Calu3 (cell line): ENCODE data around the gene TSPOAP1. TPM values are rescaled to one million over a fixed set of nuclear protein-coding genes. Genes with fewer than 3 reads are reported as not detected.

ENCODE experiments used
- BruUV-seq: library from RNA; stranded (reverse); fragments of 400-500 nt; replicated peaks from 2 replicates; lab custom pipeline; 2021; lab: Mats Ljungman, UMichigan
- CTCF ChIA-PET: fragments of 300-600 bp; sonication (Branson Sonifier 250); formaldehyde crosslinking; loops from one replicate; lab custom pipeline; 2022; ENCODE audit warnings: antibody characterized with exemption; lab: Charles Lee
- DNase-seq: peaks from one replicate; pipeline ENCODE4 v3.0.0; 2022
- H3K27ac Mint-ChIP-seq: one replicate; pipeline ENCODE4 v1.8.0; 2022; ENCODE audit warnings: mixed read lengths; ENCODE audit not compliant: unreplicated experiment
- H3K27me3 Mint-ChIP-seq: one replicate; pipeline ENCODE4 v1.8.0; 2022; ENCODE audit warnings: mixed read lengths; ENCODE audit not compliant: unreplicated experiment
- H3K36me3 Mint-ChIP-seq: one replicate; pipeline ENCODE4 v1.8.0; 2022; ENCODE audit warnings: mild to moderate bottlenecking, moderate library complexity, mixed read lengths; ENCODE audit not compliant: insufficient read depth, unreplicated experiment
- H3K4me1 Mint-ChIP-seq: one replicate; pipeline ENCODE4 v1.8.0; 2022; ENCODE audit warnings: mild to moderate bottlenecking, low read depth, mixed read lengths; ENCODE audit not compliant: unreplicated experiment
- H3K4me3 Mint-ChIP-seq: one replicate; pipeline ENCODE4 v1.8.0; 2022; ENCODE audit warnings: mild to moderate bottlenecking, low read depth, moderate library complexity, mixed read lengths; ENCODE audit not compliant: unreplicated experiment
- H3K9me3 Mint-ChIP-seq: one replicate; pipeline ENCODE4 v1.8.0; 2022; ENCODE audit warnings: low read depth, mixed read lengths; ENCODE audit not compliant: unreplicated experiment
- intact Hi-C: fragments of 100-400 bp; cut with micrococcal nuclease; formaldehyde crosslinking; loops from one replicate; pipeline ENCODE4 v1.10.0; 2022; ENCODE audit not compliant: unreplicated experiment
- total RNA-seq: library from RNA; stranded (reverse); gene quantifications from 2 replicates; pipeline ENCODE4 v1.2.3, GENCODE V29; 2022
- TF ChIP-seq, protein P1 (sequence below): fragments of 200-600 bp; IDR thresholded peaks from one replicate; pipeline ENCODE4 v1.8.0; 2022; ENCODE audit warnings: antibody characterized with exemption; ENCODE audit not compliant: unreplicated experiment

TSPOAP1 gene
- total RNA-seq, 1 experiment from 2014 or later, result not detected

GRCh38 chr17:58371300-58371950, 42.8 kb upstream of the TSPOAP1 start:
- BruUV-seq, result no TSS peak
- Mint-ChIP-seq H3K36me3 (no peaks in the 10 kb centered on the region), H3K4me3 (no peak overlapping the region), H3K4me1 (peaks cover 18% of the 10 kb centered on the region), H3K27ac (no peak overlapping the region), H3K27me3 (no peaks in the 10 kb centered on the region), H3K9me3 (no peaks in the 10 kb centered on the region)
- intact Hi-C loops, result no loop called here
- DNase-seq, result no peak
- TF ChIP-seq, protein P1, sequence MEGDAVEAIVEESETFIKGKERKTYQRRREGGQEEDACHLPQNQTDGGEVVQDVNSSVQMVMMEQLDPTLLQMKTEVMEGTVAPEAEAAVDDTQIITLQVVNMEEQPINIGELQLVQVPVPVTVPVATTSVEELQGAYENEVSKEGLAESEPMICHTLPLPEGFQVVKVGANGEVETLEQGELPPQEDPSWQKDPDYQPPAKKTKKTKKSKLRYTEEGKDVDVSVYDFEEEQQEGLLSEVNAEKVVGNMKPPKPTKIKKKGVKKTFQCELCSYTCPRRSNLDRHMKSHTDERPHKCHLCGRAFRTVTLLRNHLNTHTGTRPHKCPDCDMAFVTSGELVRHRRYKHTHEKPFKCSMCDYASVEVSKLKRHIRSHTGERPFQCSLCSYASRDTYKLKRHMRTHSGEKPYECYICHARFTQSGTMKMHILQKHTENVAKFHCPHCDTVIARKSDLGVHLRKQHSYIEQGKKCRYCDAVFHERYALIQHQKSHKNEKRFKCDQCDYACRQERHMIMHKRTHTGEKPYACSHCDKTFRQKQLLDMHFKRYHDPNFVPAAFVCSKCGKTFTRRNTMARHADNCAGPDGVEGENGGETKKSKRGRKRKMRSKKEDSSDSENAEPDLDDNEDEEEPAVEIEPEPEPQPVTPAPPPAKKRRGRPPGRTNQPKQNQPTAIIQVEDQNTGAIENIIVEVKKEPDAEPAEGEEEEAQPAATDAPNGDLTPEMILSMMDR, result no peak
- CTCF ChIA-PET, result no interaction called here

DNA sequence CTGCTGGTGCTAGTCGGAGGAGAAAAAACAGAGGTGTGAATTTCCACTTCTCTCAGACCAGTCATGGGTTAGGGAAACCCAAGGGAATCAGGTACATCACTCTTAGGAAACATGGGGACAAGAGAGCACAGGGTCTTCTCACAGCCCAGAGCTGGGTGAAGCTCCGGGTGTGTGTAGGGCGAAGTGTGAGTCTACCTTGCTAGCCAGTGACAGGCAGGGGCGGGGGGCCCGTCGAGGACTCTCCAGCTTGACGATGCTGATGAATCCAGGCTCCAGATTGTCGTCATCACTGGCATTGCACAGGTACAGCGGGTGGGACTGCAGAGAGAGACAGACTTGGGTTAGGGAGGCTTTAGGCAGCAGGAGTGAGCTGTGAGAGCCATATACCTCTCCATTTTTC, 42.1 kb upstream of the TSPOAP1 start:
- H3K27ac Mint-ChIP-seq, result no peak overlapping the region
- no peaks in the 10 kb centered on the region for H3K36me3 Mint-ChIP-seq
- CTCF ChIA-PET, result no interaction called here
- no peak for DNase-seq
- no peaks in the 10 kb centered on the region for H3K27me3 Mint-ChIP-seq
- peaks cover 16% of the 10 kb centered on the region for H3K4me1 Mint-ChIP-seq
- TF ChIP-seq, protein P1, result no peak
- intact Hi-C loops, result no loop called here
- BruUV-seq, result no TSS peak
- no peak overlapping the region for H3K4me3 Mint-ChIP-seq
- no peaks in the 10 kb centered on the region for H3K9me3 Mint-ChIP-seq

DNA sequence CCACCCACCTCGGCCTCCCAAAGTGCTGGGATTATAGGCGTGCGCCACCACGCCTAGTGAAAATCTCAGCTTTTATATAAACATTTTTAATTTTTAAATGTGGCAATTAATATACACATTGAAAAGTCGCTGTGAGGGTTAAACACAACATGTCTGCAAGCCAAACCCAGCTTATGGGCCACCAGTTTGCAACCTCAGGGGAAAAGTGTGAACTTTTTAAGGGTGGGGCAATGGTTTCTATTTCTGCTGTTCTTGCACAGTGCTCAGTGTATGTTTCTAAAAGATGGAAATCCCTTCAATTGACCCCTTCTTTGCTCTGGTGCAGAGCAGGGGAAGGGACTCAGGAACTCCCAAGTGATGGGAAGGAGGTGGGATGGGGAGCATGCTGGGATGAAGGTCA, 41.7 kb upstream of the TSPOAP1 start:
- intact Hi-C loops, result no loop called here
- Mint-ChIP-seq H3K27ac (no peak overlapping the region), H3K9me3 (no peaks in the 10 kb centered on the region), H3K36me3 (no peaks in the 10 kb centered on the region), H3K4me3 (no peak overlapping the region), H3K4me1 (peaks cover 12% of the 10 kb centered on the region), H3K27me3 (no peaks in the 10 kb centered on the region)
- TF ChIP-seq, protein P1, result no peak
- CTCF ChIA-PET, result interaction anchor here (1.1 kb wide), 1 partner anchor 47 kb away, joined by 4 read pairs; the partner anchor contains the start of gene RNF43
- no peak for DNase-seq
- BruUV-seq, result no TSS peak

DNA sequence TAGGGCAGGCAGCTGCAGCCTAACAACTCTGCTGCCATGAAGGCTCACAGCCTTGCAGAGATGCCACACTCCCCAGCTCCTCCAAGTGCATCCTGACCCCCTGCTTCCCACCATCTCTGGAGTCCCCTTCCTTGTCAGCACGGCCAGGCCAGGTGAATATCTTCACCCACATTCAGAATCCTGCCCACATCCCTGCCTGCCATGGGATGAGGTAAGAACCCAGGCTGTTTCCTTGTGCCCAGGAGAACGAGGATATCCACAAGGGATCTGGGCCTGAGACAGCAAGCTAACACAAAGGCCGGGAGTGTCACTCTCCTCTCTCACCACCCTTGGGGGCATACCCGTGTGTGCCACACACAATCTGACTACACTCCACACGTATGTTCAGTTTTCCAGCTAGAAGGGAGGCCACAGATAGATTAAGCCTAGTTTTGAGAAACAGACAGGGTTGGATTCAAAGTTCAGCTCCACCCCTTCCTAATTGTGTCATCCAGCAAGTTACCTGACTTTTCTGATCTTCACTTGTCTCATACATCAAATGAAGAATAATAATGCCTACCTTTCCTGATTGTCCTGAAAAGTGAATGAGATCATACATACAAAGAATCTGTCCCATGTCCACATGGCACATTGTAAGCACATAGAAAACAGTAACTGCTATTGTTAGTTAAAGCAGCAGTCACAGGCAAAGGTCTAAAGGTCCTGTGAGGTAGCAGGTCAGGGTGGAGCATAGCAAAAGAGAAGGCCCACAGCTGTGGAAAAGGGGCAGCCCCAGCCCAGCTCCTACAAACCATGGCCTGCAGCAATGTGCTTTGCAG, 40.8 kb upstream of the TSPOAP1 start:
- H3K36me3 Mint-ChIP-seq, result no peaks in the 10 kb centered on the region
- TF ChIP-seq, protein P1, result no peak
- no peaks in the 10 kb centered on the region for H3K9me3 Mint-ChIP-seq
- CTCF ChIA-PET, result interaction anchor here (0.7 to 1.1 kb wide), 3 partner anchors 17 to 122 kb away, joined by 4 read pairs; partner anchors contain the start of genes RNF43 and SUPT4H1
- DNase-seq, result no peak
- intact Hi-C loops, result no loop called here
- no TSS peak for BruUV-seq
- H3K4me1 Mint-ChIP-seq, result peaks cover 7% of the 10 kb centered on the region
- H3K4me3 Mint-ChIP-seq, result no peak overlapping the region
- no peak overlapping the region for H3K27ac Mint-ChIP-seq
- H3K27me3 Mint-ChIP-seq, result no peaks in the 10 kb centered on the region
